ENCODE results near the gene PIP4K2B. TPM values are rescaled to one million over a fixed set of nuclear protein-coding genes. Genes with fewer than 3 reads are reported as not detected.

Gene PIP4K2B
- total and polyA plus RNA-seq, 2 donors (not counting 1 experiment from before 2014, with no cell fraction given) = 24.0 to 42.9 TPM

DNA sequence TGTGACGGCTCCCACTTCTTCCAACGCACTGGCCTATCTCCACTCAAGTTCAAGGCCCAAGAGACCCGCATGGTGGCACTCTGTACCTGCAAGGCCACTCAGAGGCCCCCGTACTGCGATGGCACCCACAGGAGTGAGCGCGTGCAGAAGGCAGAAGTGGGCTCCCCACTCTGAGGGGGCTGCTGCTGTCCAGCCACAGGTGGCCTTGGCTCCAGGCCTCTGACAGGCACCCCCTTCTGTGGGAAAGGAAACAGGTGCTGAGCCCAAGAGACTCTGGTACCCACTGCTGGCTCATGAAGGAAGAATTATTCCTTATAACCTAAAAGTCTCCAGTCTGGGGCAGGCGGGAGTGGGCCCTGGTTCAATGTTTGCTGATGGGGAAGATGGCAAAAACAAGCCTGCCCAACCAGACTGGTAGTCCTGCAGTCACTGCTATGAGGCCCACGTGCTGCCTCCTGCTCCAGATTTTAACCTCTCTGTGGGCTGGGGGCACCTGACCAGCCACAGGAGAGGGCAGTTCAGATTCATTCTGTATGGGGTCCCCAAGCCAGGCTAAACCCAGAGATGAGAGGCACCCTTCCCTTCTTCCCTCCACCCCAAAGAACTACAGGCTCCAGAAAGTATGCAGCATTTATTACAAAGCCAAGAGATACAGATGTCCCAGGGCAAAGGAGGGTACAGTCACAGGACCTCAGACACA is 65.9 kb downstream of the PIP4K2B start:
- POLR2A ChIA-PET = no interaction called here
- no peaks in the 10 kb centered on the region for H3K9me3 Mint-ChIP-seq (ENCODE audit: insufficient read depth)

More for the DNA sequence above, 65.9 kb downstream of the PIP4K2B start:
- no peak overlapping the region for H3K27ac ChIP-seq (ENCODE audit: low read length in 2 of 2)
- CTCF ChIA-PET = interaction anchor here (1.6 to 6.4 kb wide), 7 partner anchors 11 to 175 kb away, joined by 4 to 172 read pairs (median 34); partner anchors contain the start of genes EPOP and PSMB3
- TF ChIP-seq CTCF (IDR thresholded peaks at IDR 0.05) (no peak), EZH2 (IDR thresholded peaks at IDR 0.05; ENCODE audit: borderline replicate concordance, insufficient read depth, low read depth, low read length, poor library complexity, severe bottlenecking) (no peak)
- H3K4me2 ChIP-seq (replicated peaks; ENCODE audit: low read depth, low read length, poor library complexity, severe bottlenecking) = no peak overlapping the region
- Mint-ChIP-seq H3K4me3 (no peak overlapping the region), H3K4me1 (peaks cover 45% of the 10 kb centered on the region), H3K27ac (peak overlapping the region; percentile 42), H3K27me3 (no peaks in the 10 kb centered on the region)
- H4K20me1 ChIP-seq (ENCODE audit: control insufficient read depth, insufficient read depth, low read length, poor library complexity, severe bottlenecking) = peaks cover 7% of the 10 kb centered on the region
- H3K4me1 ChIP-seq (ENCODE audit: control insufficient read depth in 2 of 2, insufficient read depth in 2 of 2, low read length in 2 of 2) = peaks cover 18 to 40% of the 10 kb centered on the region in 2 donors
- no peaks in the 10 kb centered on the region for H3K79me2 ChIP-seq (ENCODE audit: control insufficient read depth, insufficient read depth, low read length)
- ATAC-seq (ENCODE audit: low read depth) = no peak
- H3K36me3 ChIP-seq (replicated peaks in 1 of 2; ENCODE audit: control extremely low read depth in 1 of 2, control insufficient read depth in 1 of 2, extremely low read depth in 1 of 2, insufficient read depth in 2 of 2, low read length in 1 of 2) = no peaks in the 10 kb centered on the region
- no peak overlapping the region for H3K4me3 ChIP-seq (ENCODE audit: control extremely low read depth in 1 of 5, extremely low read depth in 1 of 5, insufficient read depth in 1 of 5, low read depth in 2 of 5, low read length in 4 of 5)
- H2AFZ ChIP-seq (ENCODE audit: insufficient read depth, low read depth, low read length, poor library complexity, severe bottlenecking) = no peak overlapping the region
- H3K9ac ChIP-seq (ENCODE audit: low read length) = no peak overlapping the region
- DNase-seq = no peak
- intact Hi-C loops (cut with micrococcal nuclease) = no loop called here
- peaks cover 0 to 7% (median 0%) of the 10 kb centered on the region in 3 donors for H3K9me3 ChIP-seq (ENCODE audit: control extremely low read depth in 1 of 3, control insufficient read depth in 2 of 3, insufficient read depth in 1 of 3, low read length in 2 of 3)
- 85% methylated on average over 9 of the region's 9 CpGs for WGBS (ENCODE audit: insufficient coverage)
- no peaks in the 10 kb centered on the region for H3K27me3 ChIP-seq (replicated peaks in 1 of 4; ENCODE audit: control extremely low read depth in 1 of 4, control insufficient read depth in 3 of 4, insufficient read depth in 4 of 4, low read length in 3 of 4)

All from B cell (primary cell).